K562 (cell line): ENCODE data around the gene MGAT1. TPM values are rescaled to one million over a fixed set of nuclear protein-coding genes. Genes with fewer than 3 reads are reported as not detected.

Source experiments
- BDP1 ChIP-seq: IDR thresholded peaks from 3 replicates; pipeline ENCODE4 v1.6.1; 2011; ENCODE audit not compliant: insufficient read length, insufficient read depth
- CEBPG ChIP-seq, 3 experiments: fragments of 200-800 bp in 1 of 3; sonication (Bioruptor generic) in 1 of 3; sonication (generic) in 1 of 3; formaldehyde crosslinking in 1 of 3; IDR thresholded peaks in 2 of 3; conservative IDR thresholded peaks in 1 of 3; 2 replicates each; pipeline versions ENCODE4 v1.6.1 to v1.8.0; 2016 to 2022; ENCODE audit warnings: missing compliant biosample characterization in 2 of 3, missing genetic modification characterization in 2 of 3, mild to moderate bottlenecking in 1 of 3, missing genetic modification reagents in 1 of 3
- CSDE1 ChIP-seq, 2 experiments: fragments of 450-650 bp; IDR thresholded peaks; 2 replicates each; pipeline ENCODE4 v1.6.1; 2016; ENCODE audit warnings: mild to moderate bottlenecking in 1 of 2
- ELK1 ChIP-seq: sonication (generic); formaldehyde crosslinking; IDR thresholded peaks from 2 replicates; pipeline ENCODE4 v1.8.1; 2022; ENCODE audit warnings: missing genetic modification reagents
- ETS1 ChIP-seq: conservative IDR thresholded peaks from 2 replicates; pipeline ENCODE4 v1.6.1; 2011; ENCODE audit warnings: low read depth, mild to moderate bottlenecking, low read length; ENCODE audit not compliant: control insufficient read depth
- HNRNPLL ChIP-seq: fragments of 200-400 bp; formaldehyde crosslinking; IDR thresholded peaks from 2 replicates; pipeline ENCODE4 v1.6.1; 2017; ENCODE audit warnings: low read length, low read depth, mild to moderate bottlenecking; ENCODE audit not compliant: poor library complexity, severe bottlenecking
- ILK ChIP-seq: fragments of 450-650 bp; IDR thresholded peaks from 2 replicates; pipeline ENCODE4 v1.6.1; 2016; ENCODE audit warnings: missing genetic modification characterization, low read depth, mild to moderate bottlenecking, missing compliant biosample characterization, moderate library complexity, borderline replicate concordance
- IRF2 ChIP-seq: sonication (generic); formaldehyde crosslinking; IDR thresholded peaks from 2 replicates; pipeline ENCODE4 v1.8.1; 2022; ENCODE audit warnings: mild to moderate bottlenecking, missing genetic modification reagents
- KHSRP ChIP-seq: fragments of 450-650 bp; IDR thresholded peaks from 2 replicates; pipeline ENCODE4 v1.6.1; 2017
- MEF2A ChIP-seq: IDR thresholded peaks from 2 replicates; pipeline ENCODE4 v1.6.1; 2011; ENCODE audit warnings: low read depth, mild to moderate bottlenecking, low read length, moderate library complexity; ENCODE audit not compliant: control insufficient read depth
- MEIS2 ChIP-seq: fragments of 450-650 bp; IDR thresholded peaks from 2 replicates; pipeline ENCODE4 v1.6.1; 2014; ENCODE audit warnings: mild to moderate bottlenecking; ENCODE audit not compliant: partially characterized antibody
- NR2F6 ChIP-seq: fragments of 450-650 bp; formaldehyde crosslinking; IDR thresholded peaks from 2 replicates; pipeline ENCODE4 v1.4.0; 2020; ENCODE audit warnings: mild to moderate bottlenecking
- RB1 ChIP-seq: fragments of 450-650 bp; IDR thresholded peaks from 2 replicates; pipeline ENCODE4 v1.6.1; 2017; ENCODE audit warnings: low read depth, mild to moderate bottlenecking
- RCOR1 ChIP-seq, 2 experiments: IDR thresholded peaks; 2 replicates each; pipeline ENCODE4 v1.6.1; 2012; ENCODE audit warnings: low read depth in 2 of 2, low read length in 2 of 2, borderline replicate concordance in 1 of 2, improper control_type of control experiment in 1 of 2
- RUNX1 ChIP-seq: sonication (generic); IDR thresholded peaks from 2 replicates; pipeline ENCODE4 v1.6.1; 2016; ENCODE audit warnings: antibody characterized with exemption, low read depth
- ZNF23 ChIP-seq: fragments of 250-450 bp; sonication (Bioruptor Pico); IDR thresholded peaks from 2 replicates; pipeline ENCODE4 v1.4.0; 2020; ENCODE audit warnings: mild to moderate bottlenecking
- ZNF324 ChIP-seq: fragments of 250-450 bp; sonication (Bioruptor Pico); IDR thresholded peaks from 2 replicates; pipeline ENCODE4 v1.4.0; 2020; ENCODE audit warnings: mild to moderate bottlenecking
- polyA plus RNA-seq, 8 experiments: library from polyadenylated mRNA; depleted of rRNA in 4 of 8; stranded (reverse) in 5 of 8; unstranded in 3 of 8; fragments of >200 nt; fragmentation: Nextera tagmentation in 2 of 8; fragmentation: Illumina TruSeq in 1 of 8; extraction: Ambion mirVana in 2 of 8; extraction: Trizol in 1 of 8; gene quantifications; 2 replicates each; pipeline versions ENCODE4 v1.2.1 to v1.2.3, GENCODE V29; 2011 to 2014; ENCODE audit warnings: inconsistent platforms in 1 of 8, missing spikeins in 1 of 8
- total RNA-seq, 7 experiments: library from RNA; depleted of rRNA in 6 of 7; stranded (reverse); fragments of >200 nt in 6 of 7; fragmentation: Illumina TruSeq in 2 of 7; extraction: Trizol in 2 of 7; gene quantifications; 2 replicates each; pipeline versions ENCODE4 v1.2.1 to v1.2.3, GENCODE V29; 2011 to 2021; ENCODE audit warnings: low replicate concordance in 1 of 7
- TF ChIP-seq, protein P1 (sequence below): fragments of 450-650 bp; IDR thresholded peaks from 2 replicates; pipeline ENCODE4 v1.7.0; 2016; ENCODE audit warnings: borderline replicate concordance
- TF ChIP-seq, protein P2 (sequence below), 2 experiments: fragments of 450-650 bp; IDR thresholded peaks; 2 replicates each; pipeline ENCODE4 v1.6.1; 2016
- TF ChIP-seq, protein P3 (sequence below), 2 experiments: fragments of 250-450 bp in 1 of 2; fragments of 450-650 bp in 1 of 2; sonication (Bioruptor Pico) in 1 of 2; IDR thresholded peaks; 2 replicates each; pipeline versions ENCODE4 v1.6.1 to v1.8.0; 2016 to 2021; ENCODE audit warnings: mild to moderate bottlenecking in 2 of 2, moderate library complexity in 2 of 2, missing compliant biosample characterization in 1 of 2, missing genetic modification characterization in 1 of 2

The MGAT1 gene
- total and polyA plus RNA-seq, 9 of the 15 experiments (the other 6 are each of a cell fraction or from before 2014, with no cell fraction given), result 3.9 to 82.7 (median 44.5) TPM

DNA sequence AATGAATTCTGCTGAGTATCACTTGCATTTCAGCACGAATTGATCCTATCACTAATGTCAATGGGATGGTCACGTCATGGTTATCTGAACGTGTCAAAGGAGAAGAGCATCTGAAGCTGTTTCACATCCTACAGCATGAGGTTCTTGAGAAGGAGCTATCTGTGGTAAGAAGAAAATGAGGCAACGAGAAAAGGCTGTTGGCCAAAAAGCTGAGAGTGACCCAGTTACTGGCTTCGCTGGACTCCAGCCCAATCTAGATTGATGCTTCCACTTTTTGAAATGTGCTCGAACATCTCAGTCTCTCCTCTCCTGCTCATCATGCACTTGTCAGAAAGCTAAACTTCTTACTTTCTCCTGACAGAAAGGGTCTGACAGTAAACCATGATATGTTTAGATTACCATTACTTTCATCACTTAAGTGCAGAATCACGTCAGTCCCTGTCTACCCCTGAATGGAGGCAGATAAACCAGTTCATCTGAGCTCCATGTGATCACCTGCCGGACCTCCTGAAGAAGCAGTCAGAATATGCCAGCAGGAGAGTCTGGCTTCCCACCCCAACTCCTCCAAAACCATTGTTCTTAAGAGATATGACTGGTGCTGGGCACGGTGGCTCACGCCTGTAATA lies 22.5 kb downstream of the MGAT1 start (continued):
- TF ChIP-seq, protein P1, sequence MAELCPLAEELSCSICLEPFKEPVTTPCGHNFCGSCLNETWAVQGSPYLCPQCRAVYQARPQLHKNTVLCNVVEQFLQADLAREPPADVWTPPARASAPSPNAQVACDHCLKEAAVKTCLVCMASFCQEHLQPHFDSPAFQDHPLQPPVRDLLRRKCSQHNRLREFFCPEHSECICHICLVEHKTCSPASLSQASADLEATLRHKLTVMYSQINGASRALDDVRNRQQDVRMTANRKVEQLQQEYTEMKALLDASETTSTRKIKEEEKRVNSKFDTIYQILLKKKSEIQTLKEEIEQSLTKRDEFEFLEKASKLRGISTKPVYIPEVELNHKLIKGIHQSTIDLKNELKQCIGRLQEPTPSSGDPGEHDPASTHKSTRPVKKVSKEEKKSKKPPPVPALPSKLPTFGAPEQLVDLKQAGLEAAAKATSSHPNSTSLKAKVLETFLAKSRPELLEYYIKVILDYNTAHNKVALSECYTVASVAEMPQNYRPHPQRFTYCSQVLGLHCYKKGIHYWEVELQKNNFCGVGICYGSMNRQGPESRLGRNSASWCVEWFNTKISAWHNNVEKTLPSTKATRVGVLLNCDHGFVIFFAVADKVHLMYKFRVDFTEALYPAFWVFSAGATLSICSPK, result no peak
- TF ChIP-seq CSDE1 (IDR thresholded peaks at IDR 0.05), result no peak
- TF ChIP-seq, protein P2, sequence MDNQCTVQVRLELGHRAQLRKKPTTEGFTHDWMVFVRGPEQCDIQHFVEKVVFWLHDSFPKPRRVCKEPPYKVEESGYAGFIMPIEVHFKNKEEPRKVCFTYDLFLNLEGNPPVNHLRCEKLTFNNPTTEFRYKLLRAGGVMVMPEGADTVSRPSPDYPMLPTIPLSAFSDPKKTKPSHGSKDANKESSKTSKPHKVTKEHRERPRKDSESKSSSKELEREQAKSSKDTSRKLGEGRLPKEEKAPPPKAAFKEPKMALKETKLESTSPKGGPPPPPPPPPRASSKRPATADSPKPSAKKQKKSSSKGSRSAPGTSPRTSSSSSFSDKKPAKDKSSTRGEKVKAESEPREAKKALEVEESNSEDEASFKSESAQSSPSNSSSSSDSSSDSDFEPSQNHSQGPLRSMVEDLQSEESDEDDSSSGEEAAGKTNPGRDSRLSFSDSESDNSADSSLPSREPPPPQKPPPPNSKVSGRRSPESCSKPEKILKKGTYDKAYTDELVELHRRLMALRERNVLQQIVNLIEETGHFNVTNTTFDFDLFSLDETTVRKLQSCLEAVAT (IDR thresholded peaks at IDR 0.05), result no peak
- TF ChIP-seq ZNF324 (CRISPR knock-in tag), result no peak
- TF ChIP-seq ILK (tag), result no peak
- no peak for TF ChIP-seq ETS1
- peak; percentile 45 for TF ChIP-seq MEIS2
- TF ChIP-seq BDP1, result no peak
- no peak for TF ChIP-seq KHSRP
- TF ChIP-seq HNRNPLL, result no peak
- TF ChIP-seq, protein P3, sequence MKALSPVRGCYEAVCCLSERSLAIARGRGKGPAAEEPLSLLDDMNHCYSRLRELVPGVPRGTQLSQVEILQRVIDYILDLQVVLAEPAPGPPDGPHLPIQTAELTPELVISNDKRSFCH (CRISPR knock-in tag; IDR thresholded peaks at IDR 0.05), result no peak
- TF ChIP-seq, protein P3 (tag; IDR thresholded peaks at IDR 0.05), result no peak
- TF ChIP-seq RB1, result no peak
- TF ChIP-seq CEBPG (CRISPR knock-in tag; IDR thresholded peaks at IDR 0.05), result peak; percentile 59; the same call in 1 of the 2 replicates
- no peak for TF ChIP-seq CEBPG (tag; conservative IDR thresholded peaks at IDR 0.05 in 1 of 2, IDR thresholded peaks at IDR 0.05 in 1 of 2)
- no peak for TF ChIP-seq RUNX1
- peak in 1 of 2 experiments; percentile 63; a peak in 1 of 4 replicates for TF ChIP-seq RCOR1 (IDR thresholded peaks at IDR 0.05; ENCODE audit: borderline replicate concordance in 1 of 2, low read depth in 2 of 2, low read length in 2 of 2)
- no peak for TF ChIP-seq ELK1
- no peak for TF ChIP-seq MEF2A
- TF ChIP-seq NR2F6 (CRISPR knock-in tag), result no peak
- TF ChIP-seq IRF2, result no peak
- no peak for TF ChIP-seq ZNF23 (CRISPR knock-in tag)
